ENCODE results near the gene ATP5IF1.

Gene ATP5IF1

GRCh38 chr1:28235755-28236655, at the start of gene ATP5IF1:
ATP5IF1 (plus strand) TSS chr1:28236124; CDS start chr1:28236184, 60 bp downstream.
- DNase-seq: peak; percentile 94

- DNase-seq: no peak
Measured at GRCh38 chr1:28190337-28190979, 45.5 kb upstream of the ATP5IF1 start.

DNA sequence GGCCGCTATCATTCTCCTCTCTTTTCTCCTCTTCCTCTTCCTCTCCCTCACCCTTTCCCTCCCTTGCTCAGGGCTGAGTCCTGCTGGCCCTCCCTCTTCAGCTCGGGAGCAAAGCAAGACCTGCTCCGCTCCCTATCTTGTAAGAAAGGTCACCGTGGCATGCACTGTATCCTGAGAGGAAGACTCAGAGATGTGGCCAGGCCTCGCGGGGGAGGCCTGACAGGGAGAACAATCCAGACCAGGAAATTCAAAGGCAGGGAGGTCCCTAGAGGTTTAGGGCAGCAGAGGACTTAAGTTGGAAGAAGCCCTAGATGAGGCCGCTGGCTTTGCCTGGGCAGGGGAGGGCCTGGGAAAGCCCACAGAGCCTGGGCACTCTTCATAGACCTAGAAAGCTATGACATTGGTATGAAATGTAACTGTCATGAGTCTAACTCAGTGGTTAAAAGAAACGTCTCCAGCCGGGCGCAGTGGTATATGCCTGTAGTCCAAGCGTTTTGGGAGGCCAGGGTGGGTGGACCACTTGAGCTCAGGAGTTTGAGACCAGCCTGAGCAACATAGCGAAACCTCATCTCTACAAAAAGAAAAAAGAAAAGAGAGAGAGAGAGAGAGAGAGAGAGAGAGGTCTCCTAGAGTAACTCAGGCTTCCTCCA, 44.8 kb upstream of the ATP5IF1 start:
- DNase-seq: no peak

DNA sequence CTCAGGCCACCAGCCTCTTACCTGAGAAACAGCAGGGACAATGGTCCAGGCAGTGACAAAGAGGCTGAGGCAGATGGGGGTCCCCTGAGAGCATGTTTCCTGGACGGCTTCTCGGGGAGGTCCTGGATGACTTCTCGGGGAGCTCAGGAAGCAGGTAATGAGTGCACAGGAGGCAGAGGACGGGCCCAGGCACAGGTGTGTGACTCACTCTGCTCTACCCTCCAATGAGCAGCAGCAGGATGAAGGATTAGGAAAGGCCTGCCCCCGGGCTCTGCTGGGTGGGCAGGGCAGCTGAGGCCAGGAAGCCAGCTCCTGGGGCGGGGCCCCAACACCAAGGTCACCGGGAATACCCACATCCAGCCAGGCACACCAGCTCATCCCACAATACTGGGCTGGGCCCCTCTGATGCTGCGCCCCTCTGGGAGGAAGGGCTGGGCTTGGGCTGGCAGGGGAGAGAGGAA, 42.2 kb upstream of the ATP5IF1 start:
- no peak for DNase-seq

- no peak for DNase-seq
Measured at GRCh38 chr1:28194326-28195035, 41.4 kb upstream of the ATP5IF1 start.

- no peak for DNase-seq
Measured at GRCh38 chr1:28195780-28196179, 40.1 kb upstream of the ATP5IF1 start.

GRCh38 chr1:28196330-28196729, 39.6 kb upstream of the ATP5IF1 start:
- no peak for DNase-seq

- DNase-seq: no peak
Measured at GRCh38 chr1:28197682-28198415, 38.1 kb upstream of the ATP5IF1 start.

GRCh38 chr1:28199328-28200233, 36.3 kb upstream of the ATP5IF1 start:
- DNase-seq: peak; percentile 27

- DNase-seq: no peak
Measured at GRCh38 chr1:28200234-28200873, 35.6 kb upstream of the ATP5IF1 start.

DNA sequence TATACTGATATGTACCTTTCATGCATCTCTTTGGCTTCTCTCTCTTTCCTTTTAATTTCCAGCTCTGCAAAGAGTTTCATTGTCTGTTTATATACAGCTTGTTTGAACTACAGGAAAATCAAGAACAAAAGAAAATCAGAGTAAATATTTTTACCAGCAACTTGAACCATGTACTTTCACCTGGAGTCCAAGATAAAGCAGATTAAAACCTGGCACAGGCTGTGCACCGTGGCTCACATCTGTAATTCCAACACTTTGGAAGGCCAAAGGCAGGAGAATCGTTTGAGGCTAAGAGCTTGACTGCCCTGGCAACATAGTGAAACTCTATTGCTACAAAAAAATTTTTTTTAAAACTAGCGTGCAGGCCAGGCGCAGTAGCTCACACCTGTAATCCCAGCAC, 30.7 kb upstream of the ATP5IF1 start:
- DNase-seq: no peak

DNA sequence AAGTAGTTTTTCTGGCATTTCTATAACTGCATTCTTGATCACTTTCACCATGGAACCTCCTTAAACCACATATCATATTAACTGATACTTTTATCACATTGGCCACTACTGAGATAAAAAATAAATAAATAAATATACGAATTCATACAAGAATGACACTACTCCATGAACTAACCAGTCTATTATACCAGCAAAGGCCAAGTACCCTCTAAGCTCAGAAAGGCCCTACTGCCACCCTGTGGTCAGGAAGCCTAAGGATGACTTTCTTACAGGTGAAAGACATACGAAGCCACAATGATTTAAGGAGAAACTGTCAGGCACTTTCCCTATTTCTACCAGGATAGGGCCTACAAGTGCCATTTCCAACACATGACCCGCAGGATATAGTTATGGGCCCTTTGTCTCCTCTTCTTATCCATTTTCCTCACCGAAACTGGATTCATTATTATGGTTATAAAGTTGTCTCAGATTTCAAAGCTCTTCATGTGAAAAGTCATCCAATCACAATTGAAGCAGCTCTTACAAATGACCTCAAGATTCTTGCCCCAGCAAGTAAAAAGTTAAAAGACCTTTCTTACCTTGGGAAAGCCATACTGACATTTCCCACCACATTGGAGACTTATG, 27.0 kb upstream of the ATP5IF1 start:
- peak; percentile 58 for DNase-seq

GRCh38 chr1:28209700-28210099, 26.2 kb upstream of the ATP5IF1 start:
- no peak for DNase-seq

DNA sequence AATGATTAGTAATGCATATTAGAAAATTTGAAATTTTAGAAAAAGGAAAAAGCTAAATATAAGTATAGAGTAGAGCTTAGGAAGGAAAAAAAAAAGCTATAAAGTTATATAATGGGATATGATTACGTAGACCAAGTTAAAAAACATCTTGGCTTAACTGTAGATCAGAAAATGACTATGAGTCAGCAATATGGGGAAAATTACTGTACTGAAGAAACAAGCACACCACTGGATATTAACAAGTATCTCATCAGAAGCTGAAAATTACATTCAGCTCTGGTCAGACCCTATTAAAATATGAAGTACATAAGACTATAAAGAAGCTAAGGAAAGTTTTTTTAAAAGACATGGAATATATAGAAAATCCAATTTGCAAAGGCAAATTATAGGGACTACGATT, 22.6 kb upstream of the ATP5IF1 start:
- no peak for DNase-seq

GRCh38 chr1:28229089-28229488, 6.8 kb upstream of the ATP5IF1 start:
- DNase-seq: no peak

DNA sequence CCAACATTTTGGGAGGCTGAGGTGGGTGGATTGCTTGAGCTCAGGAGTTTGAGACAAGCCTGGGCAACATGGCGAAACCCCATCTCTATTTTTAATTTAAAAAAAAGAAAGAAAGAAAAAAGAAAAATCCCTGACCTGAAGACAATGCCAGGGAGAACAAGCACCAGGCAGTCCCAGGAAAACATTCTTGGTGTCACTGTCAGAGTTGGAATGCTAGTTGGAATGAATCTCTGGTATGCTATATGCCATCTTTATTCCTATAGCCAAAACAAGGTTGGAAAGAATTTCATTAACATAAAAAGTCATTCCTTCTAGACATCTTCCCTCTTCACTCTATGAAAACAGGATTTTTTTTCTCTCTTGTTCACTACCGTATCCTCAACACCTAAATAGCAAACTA, 5.9 kb upstream of the ATP5IF1 start:
- no peak for DNase-seq

DNA sequence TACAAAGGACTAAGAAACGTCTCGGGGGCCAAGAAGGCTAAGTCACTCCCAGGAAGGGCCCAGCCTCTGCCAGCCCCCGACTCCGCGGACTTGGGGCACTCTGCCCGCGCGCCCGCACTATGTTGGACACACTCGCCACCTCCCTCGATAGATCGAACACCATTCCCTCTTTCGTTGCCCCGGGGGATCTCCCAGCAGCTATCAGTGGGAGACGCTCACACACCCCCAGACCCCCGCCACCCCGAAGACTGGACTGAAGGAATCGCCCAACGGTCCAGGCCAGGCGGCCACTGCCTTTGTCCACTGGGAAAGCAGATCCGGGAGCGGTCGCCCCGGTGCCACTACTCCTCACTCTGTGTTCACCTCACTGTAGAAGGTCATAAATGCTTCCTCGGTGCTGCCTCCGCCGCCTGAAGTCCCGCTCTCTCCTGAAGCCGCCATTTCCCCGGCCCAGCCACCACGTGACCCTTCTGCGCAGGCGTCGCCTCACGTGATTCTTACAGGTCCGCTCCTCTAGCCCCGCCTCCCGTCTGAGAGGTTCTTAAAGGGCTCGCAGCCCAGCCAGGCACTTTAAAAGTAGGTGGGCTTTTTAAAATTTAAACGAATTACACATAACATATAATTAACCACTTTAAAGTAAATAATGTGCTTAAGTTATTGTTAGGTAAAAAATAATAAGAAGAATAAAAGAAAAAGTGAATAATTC, 3.2 kb upstream of the ATP5IF1 start, which contains the start of gene DNAJC8:
Gene DNAJC8 (minus strand): TSS at position 472 of the 706 bp plus-strand sequence. CDS start 31 bp downstream, at position 441.
- DNase-seq: peak; percentile 94

DNA sequence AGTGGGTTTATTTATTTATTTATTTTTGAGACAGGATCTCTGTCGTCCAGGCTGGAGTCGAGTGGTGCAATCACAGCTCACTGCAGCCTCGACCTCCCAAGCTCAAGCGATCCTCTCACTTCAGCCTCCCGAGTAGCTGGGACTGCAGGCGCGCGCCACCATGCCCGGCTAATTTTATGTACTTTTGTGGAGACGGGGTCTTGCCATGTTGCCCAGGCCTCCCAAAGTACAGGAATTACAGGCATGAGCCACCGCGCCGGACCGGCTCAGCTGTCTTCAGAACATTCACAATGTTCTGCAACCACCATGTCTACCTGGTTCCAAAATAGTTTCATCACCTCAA, 2.7 kb upstream of the ATP5IF1 start:
- no peak for DNase-seq

GRCh38 chr1:28236656-28237322, 865 bp downstream of the ATP5IF1 start:
- no peak for DNase-seq
